ENCODE results near the gene STPG1. TPM values are rescaled to one million over a fixed set of nuclear protein-coding genes. Genes with fewer than 3 reads are reported as not detected.

STPG1 gene
- total RNA-seq, 4 donors from 2014 or later = 2.2 to 5.6 (median 4.1) TPM

GRCh38 chr1:24362396-24362795 lies 51.2 kb downstream of the STPG1 start:
- TF ChIP-seq POLR2AphosphoS5 (IDR thresholded peaks at IDR 0.05) (no peak), EP300 (IDR thresholded peaks at IDR 0.05) (no peak), CTCF (IDR thresholded peaks at IDR 0.05) (no peak), POLR2A (IDR thresholded peaks at IDR 0.05; ENCODE audit: low read depth) (no peak)
- H3K4me1 ChIP-seq = peaks cover 0 to 10% (median 6%) of the 10 kb centered on the region in 4 donors
- intact Hi-C loops (cut with DNase I) = no loop called here
- WGBS = 100% methylated on average over 2 of the region's 2 CpGs
- H3K27ac ChIP-seq (replicated peaks in 1 of 4) = peak overlapping the region in 1 of 4 donors; percentile 48
- H3K27me3 ChIP-seq = no peaks in the 10 kb centered on the region
- H3K36me3 ChIP-seq = peaks cover 3 to 34% (median 17%) of the 10 kb centered on the region in 4 donors
- H3K4me3 ChIP-seq = no peak overlapping the region
- H3K9me3 ChIP-seq = no peaks in the 10 kb centered on the region
- DNase-seq (ENCODE audit: extremely low spot score) = no peak

- no peaks in the 10 kb centered on the region for H3K27me3 ChIP-seq
- H3K4me3 ChIP-seq = no peak overlapping the region
- intact Hi-C loops (cut with DNase I) = no loop called here
- no peak for TF ChIP-seq CTCF (IDR thresholded peaks at IDR 0.05)
- TF ChIP-seq POLR2AphosphoS5 (IDR thresholded peaks at IDR 0.05) = no peak
- no peak for TF ChIP-seq POLR2A (IDR thresholded peaks at IDR 0.05; ENCODE audit: low read depth)
- no peak for TF ChIP-seq EP300 (IDR thresholded peaks at IDR 0.05)
- no peak for DNase-seq (ENCODE audit: extremely low spot score)
- no peaks in the 10 kb centered on the region for H3K9me3 ChIP-seq
- peaks cover 0 to 10% (median 6%) of the 10 kb centered on the region in 4 donors for H3K4me1 ChIP-seq
- peaks cover 3 to 36% (median 18%) of the 10 kb centered on the region in 4 donors for H3K36me3 ChIP-seq
- 98% methylated on average over 3 of the region's 3 CpGs for WGBS
- H3K27ac ChIP-seq (replicated peaks in 1 of 4) = no peak overlapping the region
Observed at GRCh38 chr1:24361811-24362210, 51.8 kb downstream of the STPG1 start.

GRCh38 chr1:24360681-24361080 lies 52.9 kb downstream of the STPG1 start:
- Histone ChIP-seq H3K27ac (replicated peaks in 1 of 4) (no peak overlapping the region), H3K9me3 (no peaks in the 10 kb centered on the region), H3K27me3 (no peaks in the 10 kb centered on the region), H3K4me1 (peaks cover 0 to 10% (median 5%) of the 10 kb centered on the region in 4 donors), H3K36me3 (peaks cover 3 to 31% (median 17%) of the 10 kb centered on the region in 4 donors), H3K4me3 (no peak overlapping the region)
- 96% methylated on average over 10 of the region's 10 CpGs for WGBS
- no peak for TF ChIP-seq POLR2AphosphoS5 (IDR thresholded peaks at IDR 0.05)
- no peak for TF ChIP-seq EP300 (IDR thresholded peaks at IDR 0.05)
- TF ChIP-seq POLR2A (IDR thresholded peaks at IDR 0.05; ENCODE audit: low read depth) = no peak
- no peak for TF ChIP-seq CTCF (IDR thresholded peaks at IDR 0.05)
- intact Hi-C loops (cut with DNase I) = no loop called here
- DNase-seq (ENCODE audit: extremely low spot score) = no peak

- intact Hi-C loops (cut with DNase I) = no loop called here
- 94% methylated on average over 7 of the region's 7 CpGs for WGBS
- TF ChIP-seq EP300 (IDR thresholded peaks at IDR 0.05) = no peak
- TF ChIP-seq POLR2AphosphoS5 (IDR thresholded peaks at IDR 0.05) = no peak
- TF ChIP-seq POLR2A (IDR thresholded peaks at IDR 0.05; ENCODE audit: low read depth) = no peak
- TF ChIP-seq CTCF (IDR thresholded peaks at IDR 0.05) = no peak
- Histone ChIP-seq H3K4me3 (no peak overlapping the region), H3K27ac (replicated peaks in 1 of 4) (no peak overlapping the region), H3K4me1 (no peaks in the 10 kb centered on the region), H3K36me3 (peaks cover 3 to 31% (median 17%) of the 10 kb centered on the region in 4 donors), H3K27me3 (no peaks in the 10 kb centered on the region), H3K9me3 (no peaks in the 10 kb centered on the region)
- no peak for DNase-seq (ENCODE audit: extremely low spot score)
Observed at GRCh38 chr1:24357038-24357437, 56.5 kb downstream of the STPG1 start.

- WGBS = 84% methylated on average over 3 of the region's 3 CpGs
- TF ChIP-seq EP300 (IDR thresholded peaks at IDR 0.05) (no peak), CTCF (IDR thresholded peaks at IDR 0.05) (no peak), POLR2AphosphoS5 (IDR thresholded peaks at IDR 0.05) (no peak), POLR2A (IDR thresholded peaks at IDR 0.05; ENCODE audit: low read depth) (no peak)
- DNase-seq (ENCODE audit: extremely low spot score) = no peak
- Histone ChIP-seq H3K36me3 (peaks cover 3 to 31% (median 17%) of the 10 kb centered on the region in 4 donors), H3K27ac (replicated peaks in 1 of 4) (no peak overlapping the region), H3K4me1 (no peaks in the 10 kb centered on the region), H3K27me3 (no peaks in the 10 kb centered on the region), H3K9me3 (no peaks in the 10 kb centered on the region), H3K4me3 (no peak overlapping the region)
- intact Hi-C loops (cut with DNase I) = no loop called here
Observed at GRCh38 chr1:24355466-24355865, 58.1 kb downstream of the STPG1 start.
